ENCODE measurements around the gene CLTB.

- TF ChIP-seq GATA3 (IDR thresholded peaks at IDR 0.05; ENCODE audit: low read depth, low read length): no peak
- no peak for TF ChIP-seq GATA2 (IDR thresholded peaks at IDR 0.05; ENCODE audit: low read depth, low read length)
These were observed 51.5 kb downstream of the CLTB start for GRCh38 chr5:176364765-176365350.
